Measurements from ENCODE around the gene RBCK1.
"Not testable (repeated sequence)": the region's sequence is repeated elsewhere in the genome, so short reads cannot be mapped to it uniquely, and the experiment has no call there.

RBCK1 gene

DNA sequence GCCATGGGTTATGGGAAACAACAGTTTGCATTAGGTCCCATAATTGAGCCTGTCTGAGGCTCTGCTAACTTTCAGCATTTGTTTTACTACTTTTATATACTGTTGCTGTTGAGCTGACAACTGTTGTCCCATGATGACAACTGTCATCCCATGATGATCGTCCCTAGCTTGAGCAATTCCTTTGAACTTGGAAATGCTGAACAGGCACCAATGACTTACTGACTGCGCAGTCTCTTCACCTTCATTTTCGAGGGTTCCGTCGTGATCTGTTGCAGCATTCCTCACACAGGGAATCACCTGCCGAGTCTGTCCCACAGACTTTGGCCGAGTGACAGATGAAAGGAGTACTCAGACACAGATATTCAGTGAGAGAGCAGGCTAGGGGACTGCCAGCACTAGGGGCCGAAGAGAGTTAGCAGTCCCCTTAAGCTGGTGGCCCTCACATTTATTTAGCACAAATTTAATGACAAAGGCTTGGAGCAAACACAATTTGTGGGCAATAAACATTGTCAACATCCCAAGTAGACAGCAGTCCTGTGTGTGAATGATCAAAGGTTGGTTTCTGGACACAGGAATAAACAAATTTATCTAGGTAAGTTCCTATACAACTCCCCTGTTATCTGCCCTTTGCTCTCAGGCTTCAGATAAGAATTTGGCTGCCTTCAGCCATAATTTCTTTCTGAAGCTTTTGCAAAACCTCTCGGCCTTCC is 64.2 kb downstream of the RBCK1 start:
- no peak for DNase-seq (ENCODE audit: low read depth, low spot score)

GRCh38 chr20:472889-473292 is 64.8 kb downstream of the RBCK1 start:
- no peak for DNase-seq (ENCODE audit: low read depth, low spot score)

DNA sequence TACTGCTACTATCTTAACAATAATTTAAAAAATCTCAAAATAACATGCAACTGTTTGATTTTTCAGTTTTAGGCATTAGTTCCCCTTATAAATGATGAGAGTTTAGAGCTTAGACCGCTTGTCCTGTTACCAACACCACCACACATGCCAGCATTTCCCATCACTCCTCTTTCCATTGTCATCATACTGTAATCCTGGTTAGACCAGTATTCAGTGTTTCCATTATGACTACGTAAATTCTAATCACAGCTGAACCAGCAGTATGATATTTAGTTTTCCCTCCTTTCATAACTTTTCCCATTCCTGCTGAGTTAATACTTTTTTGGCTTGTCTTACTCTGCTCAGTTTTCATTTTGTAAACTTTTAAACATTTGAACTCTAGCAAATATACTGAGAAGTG is 66.5 kb downstream of the RBCK1 start:
- DNase-seq (ENCODE audit: low read depth, low spot score), result no peak

DNA sequence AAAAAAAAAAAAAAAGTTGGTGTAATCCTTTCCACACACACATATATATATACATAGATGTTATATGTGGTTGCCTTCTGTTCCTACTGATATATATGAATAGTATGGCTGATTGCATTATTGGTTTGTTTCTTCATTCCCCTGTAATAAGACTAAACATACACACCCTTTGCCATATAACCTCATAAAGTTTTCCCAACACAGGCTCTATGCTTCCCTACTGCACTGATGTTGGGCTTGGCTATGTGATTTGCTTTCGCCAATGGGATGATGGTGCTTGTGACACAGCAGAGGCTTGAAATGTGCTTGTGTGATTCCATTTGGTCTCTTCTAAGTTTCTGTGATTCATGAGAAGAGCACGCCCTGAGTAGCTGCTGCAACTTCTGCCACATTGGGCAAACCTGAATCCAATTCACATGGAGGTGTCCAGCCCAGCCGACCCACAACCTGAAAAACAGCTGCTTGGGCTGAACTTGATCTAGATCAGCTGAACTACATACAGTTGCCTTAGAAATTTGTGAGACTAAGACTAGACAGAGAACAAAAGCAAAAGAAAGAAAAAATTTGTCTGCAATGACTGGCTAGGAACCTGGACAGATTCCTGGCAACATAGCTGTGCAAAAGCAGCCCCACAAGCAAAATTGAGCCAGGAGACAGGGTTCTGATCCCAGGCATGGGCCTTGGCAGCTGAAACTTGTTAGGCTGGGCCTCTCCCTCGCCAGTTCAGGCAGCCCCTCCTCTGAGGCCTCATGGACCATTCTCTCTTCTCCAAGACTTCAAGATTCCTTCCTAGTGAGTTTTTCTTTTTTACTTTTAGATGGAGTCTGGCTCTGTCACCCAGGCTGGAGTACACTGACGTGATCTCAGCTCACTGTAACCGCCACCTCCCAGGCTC is 67.6 kb downstream of the RBCK1 start:
- no peak for DNase-seq (ENCODE audit: low read depth, low spot score)

- DNase-seq (ENCODE audit: low read depth, low spot score), result not testable (repeated sequence)
Observed at GRCh38 chr20:476561-477249, 68.6 kb downstream of the RBCK1 start.

- no peak for DNase-seq (ENCODE audit: low read depth, low spot score)
Observed at GRCh38 chr20:478010-478948, 70.2 kb downstream of the RBCK1 start.

DNA sequence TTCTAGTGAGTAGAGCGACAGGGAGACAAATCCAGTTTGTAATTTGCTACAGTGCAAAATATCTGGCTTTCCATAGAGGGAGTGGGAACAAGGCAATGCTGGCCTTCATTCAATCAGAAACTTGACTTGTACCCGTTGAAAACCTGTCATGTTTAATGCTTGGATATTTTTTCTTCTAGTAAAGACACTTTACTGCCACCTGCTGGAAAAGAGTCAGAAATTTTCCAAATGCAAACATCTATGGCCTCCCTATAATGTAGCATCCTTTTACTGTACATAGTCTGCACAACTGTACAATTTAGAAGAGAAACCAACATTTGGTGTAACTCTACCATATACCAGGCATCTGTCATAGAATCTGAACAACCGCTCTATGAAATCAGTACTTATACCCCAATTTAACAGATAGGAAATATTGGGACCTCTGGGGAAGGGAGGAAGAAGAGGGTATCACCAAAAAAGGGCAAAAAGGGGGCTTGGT is 70.9 kb downstream of the RBCK1 start:
- DNase-seq (ENCODE audit: low read depth, low spot score), result no peak

DNA sequence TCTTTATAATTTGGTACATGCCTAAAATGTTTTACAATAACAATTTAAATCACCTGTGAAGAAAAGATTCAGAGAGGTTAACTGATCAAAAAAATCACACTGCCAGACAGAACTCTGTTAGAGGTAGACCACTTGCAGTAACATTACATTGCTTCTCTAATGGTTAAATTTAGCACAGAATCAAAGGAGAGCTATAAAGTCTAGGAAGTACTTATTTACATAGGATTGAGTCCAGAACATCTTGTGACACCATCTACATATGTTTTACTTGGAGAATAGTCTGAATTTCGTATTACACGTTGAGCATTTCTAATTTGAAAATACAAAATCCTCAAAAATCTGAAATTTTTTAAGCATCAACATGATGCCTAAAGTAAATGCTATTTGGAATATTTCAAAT is 71.4 kb downstream of the RBCK1 start:
- no peak for DNase-seq (ENCODE audit: low read depth, low spot score)

DNA sequence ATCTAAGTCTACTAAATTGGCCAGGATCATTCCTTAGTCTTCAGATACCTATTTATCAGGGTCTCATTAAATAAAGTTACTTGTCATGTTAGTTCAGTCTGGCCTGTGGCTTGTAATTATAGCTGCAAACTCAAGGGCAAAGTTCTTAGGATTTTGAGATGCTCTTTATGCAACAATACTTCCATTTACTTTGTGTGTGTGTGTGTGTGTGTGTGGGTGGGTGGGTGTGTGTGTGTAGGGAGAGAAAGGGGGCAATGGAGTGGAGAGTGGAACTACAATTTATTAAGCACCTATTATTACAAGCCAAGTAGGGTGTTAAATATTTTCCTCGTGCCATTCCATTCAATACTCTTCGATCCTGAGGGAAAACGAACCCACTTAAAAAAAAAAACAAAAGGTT is 71.9 kb downstream of the RBCK1 start:
- DNase-seq (ENCODE audit: low read depth, low spot score), result no peak

DNA sequence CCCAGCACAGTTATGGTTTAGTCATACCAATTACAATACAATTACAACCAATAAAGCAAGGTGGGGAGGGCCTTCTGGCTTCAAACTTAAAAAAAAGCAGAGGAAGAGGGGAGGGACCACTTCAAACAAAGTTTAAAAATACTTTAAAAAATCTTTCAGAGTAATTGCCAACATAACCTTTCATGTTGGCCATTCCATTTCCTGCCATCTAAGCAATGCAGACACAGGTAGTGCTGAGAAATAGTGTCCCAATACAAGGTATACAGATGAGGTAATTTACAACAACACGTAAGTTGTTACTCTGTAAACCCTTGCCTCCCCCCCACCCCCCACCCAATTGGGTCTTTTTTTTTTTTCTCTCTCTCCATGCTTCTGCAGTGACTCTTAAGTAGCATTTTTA is 73.1 kb downstream of the RBCK1 start:
- DNase-seq (ENCODE audit: low read depth, low spot score), result no peak
